Stimulated activated CD8-positive, alpha-beta memory T cell treated with anti-CD3 and anti-CD28 coated beads, Interleukin-15, amount 100 ng/mL, for 4 hours (primary cell): Measurements from ENCODE around the gene REV3L.

Experiments used
- DNase-seq, 2 donors: peaks; one replicate each; pipeline ENCODE4 v3.0.0-alpha.2; 2020; ENCODE audit warnings: low read depth in 2 of 2

Gene REV3L

DNA sequence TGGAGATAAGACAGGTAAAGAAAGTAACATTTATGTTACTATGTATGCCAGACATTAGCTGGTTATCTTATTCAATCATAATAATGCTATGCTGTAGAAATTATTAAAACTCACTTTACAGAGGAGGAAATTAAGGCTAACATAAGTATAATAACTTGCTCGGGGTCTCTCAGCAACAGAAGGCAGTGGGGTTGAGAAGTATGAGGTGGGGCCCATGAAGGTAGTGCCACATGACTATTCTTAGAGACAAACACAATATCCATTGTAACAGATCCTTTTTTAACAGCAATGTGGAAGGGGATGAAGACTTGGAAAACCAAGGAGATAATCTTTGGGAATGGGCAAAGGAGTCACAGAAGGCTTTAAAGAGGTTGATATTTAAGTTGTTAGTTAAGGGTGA, 11.5 kb downstream of the REV3L start:
- DNase-seq, result no peak

DNA sequence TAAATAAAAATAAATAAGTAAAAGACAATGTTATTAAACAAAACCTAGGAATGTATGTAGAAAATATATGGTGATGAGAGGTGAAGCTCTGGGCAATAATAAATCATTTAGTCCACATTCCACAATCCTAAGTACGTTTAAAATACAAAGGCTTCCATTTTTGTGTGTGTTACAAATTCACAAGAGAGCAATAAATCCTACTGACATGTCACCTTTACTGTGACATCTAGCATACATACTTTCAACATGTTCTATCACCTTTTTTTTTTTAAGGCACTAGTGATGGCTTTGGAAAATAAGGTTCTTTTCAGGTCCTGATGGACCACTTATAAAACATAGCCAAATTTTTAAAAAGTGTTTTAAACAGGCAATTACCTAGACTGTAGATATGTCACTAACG, 12.0 kb downstream of the REV3L start:
- DNase-seq, result no peak

DNA sequence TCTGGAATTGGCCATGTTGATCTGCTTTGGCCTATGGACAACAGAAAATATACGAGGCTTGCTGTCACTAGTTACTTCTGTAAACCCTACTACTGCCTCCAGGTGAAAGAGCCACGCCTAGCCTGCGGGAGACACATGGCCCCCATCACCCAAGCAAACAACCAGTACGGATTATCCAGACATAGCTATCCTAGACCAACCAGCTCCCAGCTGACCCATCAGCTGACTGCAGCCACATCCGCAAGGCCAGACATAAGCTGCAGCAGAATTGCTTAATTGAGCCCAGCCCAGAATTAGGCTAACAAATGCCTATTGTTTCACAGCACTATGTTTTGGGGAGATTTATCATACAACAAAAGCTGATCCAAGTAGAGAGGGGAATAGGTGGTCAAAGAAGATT, 13.5 kb downstream of the REV3L start:
- DNase-seq, result no peak

DNA sequence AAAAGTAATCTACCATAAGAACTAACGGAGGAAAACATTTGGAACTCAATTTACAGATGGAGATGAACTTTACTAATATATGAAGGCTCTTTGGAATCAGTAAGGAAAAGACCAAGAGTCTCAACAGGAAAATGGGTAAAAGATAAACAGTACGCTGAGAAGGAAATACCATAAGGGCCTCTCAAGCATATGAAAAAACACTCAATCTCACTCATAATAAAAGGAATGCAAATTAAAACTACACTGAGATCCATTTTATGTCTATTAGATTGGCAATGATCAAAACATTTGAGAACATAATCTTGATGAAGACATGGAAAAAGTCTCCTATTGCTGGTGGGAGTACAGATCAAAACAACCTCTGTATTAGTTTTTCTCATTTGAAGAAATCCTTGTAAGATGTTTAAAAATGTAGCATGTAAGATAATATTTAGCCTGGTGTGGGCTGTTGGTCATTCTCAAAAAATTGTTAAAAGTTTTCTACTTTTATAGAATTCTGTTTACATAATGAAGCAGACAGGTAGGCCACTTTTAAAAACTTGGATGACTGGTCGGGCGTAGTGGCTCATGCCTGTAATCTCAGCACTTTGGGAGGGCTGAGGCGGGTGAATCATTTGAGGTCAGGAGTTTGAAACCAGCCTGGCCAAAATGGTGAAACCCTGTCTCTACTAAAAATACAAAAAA, 14.5 kb downstream of the REV3L start:
- DNase-seq, result no peak

DNA sequence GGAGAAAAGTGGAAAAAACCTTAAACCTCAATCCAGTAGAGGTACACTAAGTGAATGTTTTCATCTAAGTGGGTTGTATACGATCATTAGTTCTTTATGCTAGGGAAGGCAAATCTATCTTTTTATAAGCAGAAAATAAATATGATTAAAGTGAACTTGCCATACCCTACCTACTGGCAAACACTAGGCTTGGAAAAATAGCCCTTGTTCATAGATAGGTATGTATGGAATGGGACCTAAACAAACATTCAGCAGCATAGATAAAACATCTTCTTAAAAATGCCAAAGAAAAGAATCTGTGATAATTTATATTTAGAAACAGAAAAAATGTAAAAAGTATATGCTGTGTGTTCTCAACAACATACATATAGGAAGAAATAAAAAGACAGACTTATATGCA, 18.8 kb downstream of the REV3L start:
- no peak for DNase-seq

DNA sequence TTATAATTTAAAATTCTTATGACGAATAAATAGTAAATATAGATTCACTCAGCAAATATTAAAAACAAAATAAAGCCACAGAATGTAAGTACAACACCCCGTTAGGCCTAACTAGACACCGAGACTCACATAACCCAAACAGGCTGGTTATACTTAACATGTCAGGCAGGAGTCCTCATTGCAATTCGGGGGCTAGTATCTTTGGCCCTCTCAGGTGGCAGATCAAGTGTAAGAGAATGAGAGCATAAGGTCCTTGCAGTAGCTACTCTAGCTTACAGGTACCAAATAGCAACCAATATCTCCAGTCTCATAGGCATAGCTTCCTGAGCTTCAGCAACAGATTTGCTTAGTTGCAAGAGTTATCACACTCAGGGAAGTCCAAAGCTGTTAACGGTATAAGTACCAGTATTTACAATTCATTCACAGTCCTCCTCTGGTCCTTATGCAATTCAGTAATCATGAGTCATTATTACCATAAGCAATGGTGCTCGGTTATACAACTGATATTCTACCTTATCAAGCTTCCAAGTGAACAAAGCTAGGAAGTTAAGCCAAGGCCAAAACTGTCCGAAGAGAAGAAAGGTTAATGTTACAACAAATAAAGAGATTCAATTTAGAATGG, 20.1 kb downstream of the REV3L start:
- no peak for DNase-seq

DNA sequence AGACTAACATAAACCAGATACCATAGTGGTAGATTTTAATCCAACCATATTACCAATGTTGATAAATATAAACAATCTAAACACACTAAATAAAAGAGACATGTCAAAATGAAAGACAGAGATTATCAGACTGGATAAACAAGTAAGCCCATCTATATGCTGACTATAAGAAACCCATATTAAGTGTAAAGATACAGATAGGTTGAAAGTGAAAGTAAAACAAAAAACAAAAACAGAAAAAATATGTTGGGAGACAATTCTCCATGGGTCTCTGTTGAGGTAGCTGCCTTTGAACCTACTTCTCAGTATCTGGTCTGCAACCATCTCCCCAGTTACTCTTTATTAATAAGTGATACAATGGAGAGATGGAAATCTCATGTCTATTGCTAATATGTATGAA, 21.2 kb downstream of the REV3L start:
- DNase-seq, result no peak

DNA sequence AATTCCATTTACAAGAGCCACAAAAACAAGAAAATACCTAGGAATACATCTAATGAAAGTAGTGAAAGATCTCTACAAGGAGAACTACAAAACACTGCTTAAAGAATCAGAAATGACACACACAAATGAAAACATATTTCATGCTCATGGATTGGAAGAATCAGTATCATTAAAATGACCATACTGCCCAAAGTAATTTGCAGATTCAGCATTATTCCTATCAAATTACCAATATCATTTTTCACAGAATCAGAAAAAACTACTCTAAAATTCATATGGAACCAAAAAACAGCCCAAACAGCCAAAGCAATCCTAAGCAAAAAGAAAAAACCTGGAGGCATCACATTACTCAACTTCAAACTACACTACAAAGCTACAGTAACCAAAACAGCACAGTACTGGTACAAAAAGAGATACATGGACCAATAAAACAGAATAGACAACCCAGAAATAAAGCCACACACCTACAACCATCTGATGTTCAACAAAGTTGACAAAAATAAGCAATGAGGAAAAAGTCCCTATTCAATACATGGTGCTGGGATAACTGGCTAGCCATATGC, 24.3 kb downstream of the REV3L start:
- no peak for DNase-seq

DNA sequence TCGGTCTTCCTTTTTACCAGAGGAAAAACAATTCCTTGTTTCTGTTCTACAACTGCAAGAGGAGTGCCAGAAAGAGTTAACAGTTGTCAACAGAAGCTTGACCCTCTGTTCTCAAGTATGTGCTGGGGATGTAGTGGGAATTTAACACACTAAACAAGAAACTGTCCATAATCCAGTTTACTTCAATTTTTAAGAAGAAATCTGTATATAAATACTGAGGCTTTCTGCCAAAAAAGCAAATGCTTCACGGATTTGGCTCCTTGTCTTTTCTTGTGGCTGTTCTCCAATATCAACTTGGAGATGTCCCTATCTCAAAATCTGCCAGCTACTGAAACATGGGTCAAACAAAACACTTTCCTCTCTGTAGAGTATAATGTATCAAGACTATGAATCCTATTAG, 26.8 kb downstream of the REV3L start:
- no peak for DNase-seq

DNA sequence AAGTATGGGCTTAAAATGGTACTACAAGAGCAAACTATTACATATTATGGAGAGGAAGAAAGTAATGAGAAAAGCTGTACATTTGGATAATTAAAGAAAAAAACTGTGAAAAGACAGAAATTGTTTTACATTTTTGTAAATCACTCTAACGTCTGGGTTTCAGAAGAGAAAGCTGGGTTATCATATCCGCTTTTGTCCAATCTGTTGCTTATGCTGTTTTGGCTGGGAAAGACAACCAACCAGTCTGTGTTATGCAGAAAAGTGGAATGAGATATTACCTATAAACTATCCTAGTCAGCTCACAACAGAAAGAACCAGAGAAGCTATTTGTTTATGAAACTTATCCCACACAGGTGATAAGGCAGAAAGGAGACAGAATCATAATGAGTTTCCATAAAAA, 32.4 kb downstream of the REV3L start:
- DNase-seq, result no peak

DNA sequence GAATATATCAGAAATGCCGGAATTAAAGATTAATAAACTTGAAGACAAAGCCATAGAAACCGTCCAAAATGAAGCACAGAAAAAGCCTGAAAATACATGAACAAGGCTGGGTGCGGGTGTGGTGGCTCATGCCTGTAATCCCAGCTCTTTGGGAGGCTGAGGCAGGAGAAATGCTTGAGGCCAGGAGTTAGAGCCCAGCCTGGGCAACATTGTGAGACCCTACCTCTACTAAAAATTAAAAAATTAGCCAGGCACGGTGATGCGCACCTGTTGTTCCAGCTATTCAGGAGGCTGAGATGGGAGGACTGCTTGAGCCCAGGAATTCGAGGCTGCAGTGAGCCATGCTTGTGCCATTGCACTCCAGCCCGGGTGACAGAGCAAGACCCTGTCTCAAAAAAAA, 32.9 kb downstream of the REV3L start:
- DNase-seq, result no peak

DNA sequence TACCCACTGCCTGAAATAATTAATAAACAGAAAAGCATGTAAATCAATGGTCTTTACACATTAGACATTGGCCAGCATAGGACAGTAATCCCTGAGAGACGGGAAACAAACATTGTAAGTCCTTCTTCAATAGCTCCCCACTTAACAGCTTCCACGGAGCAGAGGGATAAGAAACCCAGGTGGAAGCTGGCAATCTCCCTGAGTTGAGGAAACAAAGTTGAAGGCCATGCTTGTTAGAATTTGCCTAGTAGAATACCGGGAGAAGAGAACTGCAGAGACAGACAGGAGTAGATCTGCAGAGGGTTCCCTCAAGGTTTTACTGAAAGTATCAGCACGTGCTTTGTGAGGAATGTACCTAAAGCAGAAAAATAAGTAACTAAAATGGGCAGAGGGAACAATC, 33.9 kb downstream of the REV3L start:
- no peak for DNase-seq

DNA sequence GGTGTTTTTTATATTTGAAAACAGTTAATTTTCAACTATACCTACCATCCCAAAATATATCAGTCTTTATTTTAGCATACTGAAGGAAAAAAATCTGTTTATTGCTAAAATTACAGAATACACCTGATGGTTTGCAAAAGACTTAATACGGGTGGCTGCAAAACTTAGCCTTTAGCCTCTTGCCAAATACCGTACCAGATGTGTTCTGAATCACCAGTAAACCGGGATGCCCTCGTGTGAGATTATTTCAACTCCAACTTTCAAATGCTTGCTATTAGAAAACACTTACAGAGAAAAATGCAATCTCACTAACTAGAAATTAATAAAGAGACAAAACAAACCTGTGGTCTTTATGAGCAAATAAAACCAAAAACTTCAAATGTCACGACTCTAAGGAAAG, 36.0 kb downstream of the REV3L start:
- DNase-seq, result no peak

DNA sequence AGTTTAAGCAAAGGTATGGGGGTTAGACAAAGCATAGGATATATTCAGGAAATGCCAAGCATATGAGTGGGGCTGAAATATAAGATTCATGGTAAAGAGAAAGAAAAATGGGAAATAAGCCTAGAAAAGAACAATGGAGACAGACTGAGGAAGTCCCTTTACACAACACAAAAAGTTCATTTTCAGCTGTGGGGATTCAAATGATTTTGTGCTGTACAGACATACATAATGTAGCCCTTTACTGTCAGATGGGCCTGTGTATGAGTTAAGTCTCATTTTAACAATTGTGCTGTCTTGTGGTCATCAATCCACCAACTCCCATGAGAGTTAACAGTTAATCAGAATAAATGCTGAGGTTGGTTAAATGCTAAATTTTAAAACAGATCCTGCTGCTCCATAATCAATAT, 37.2 kb downstream of the REV3L start:
- no peak for DNase-seq

DNA sequence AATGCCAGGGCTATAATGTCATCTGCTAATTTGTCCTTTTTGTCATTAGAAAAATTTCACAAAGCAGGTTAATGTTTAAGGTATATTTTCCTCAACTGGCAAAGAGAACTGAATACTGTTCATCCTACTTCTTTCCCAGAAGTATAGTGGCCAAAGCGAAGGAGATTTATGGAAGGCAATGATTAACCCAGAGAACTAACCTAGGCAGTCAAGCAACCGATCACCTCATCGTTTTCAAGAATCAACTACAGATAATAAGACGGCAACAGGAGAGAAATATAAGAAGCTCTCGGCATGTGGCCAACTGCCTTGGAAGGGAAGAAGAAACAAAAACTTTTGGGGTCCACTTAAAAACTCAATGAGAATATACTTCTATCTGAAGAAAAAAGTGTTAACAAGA, 38.2 kb downstream of the REV3L start:
- no peak for DNase-seq

DNA sequence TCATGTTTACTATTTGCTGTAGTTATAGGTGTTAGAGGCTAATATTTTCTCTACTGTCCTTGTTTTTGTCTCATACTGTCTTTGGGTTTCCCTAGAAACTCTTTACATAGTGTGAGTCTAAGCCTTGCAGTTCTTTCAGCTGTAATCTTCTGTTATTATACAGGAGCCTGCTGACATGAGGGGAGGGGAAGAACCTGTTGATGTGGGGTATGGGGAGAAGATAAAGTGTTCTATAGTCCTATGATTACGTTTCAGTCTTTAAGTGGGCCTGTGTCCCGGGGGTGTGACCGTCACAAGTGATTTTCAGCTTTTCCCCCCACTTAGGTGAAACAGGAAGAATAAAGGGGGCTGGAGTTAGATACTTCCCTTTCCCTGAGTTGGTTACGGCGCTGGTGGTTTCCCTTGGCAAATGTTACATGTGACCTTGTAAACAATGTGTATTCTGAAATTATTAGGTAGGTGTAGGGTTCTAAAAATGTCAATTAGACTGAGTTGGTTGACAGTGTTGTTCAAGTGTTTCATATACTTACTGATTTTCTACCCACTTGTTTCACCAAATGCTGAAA, 41.3 kb downstream of the REV3L start:
- DNase-seq, result no peak

DNA sequence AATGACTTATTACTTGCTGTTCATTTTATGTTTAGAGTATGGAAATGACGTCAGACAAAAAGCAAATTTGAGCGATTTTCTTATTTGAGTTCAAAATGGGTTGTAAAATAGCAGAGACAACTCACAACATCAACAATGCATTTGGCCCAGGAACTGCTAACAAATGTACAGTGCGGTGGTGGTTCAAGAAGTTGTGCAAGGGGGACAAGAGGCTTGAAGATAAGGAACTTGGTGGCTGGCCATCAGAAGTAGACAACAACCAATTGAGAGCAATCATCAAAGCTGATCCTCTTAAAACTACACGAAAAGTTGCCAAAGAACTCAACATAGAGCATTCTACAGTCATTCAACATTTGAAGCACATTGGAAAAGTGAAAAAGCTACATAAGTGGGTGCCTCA, 43.8 kb downstream of the REV3L start:
- DNase-seq, result no peak

DNA sequence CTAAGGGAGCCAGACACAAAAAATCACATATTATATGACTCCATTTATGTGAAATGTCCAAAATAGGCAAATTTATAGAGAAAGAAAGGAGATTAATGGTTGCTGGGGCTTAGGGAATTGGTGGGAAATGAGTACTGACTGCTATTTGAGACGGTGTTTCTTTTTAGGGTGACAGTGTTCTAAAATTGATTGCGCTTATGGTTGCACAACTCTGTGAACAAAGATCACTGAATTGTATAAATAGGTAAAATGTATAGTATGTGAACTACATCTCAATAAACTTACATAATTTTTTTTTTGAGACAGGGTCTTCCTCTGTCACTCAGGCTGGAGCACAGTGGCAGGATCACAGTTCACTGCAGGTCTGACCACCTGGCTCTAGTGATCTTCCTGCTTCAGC, 45.4 kb downstream of the REV3L start:
- no peak for DNase-seq

DNA sequence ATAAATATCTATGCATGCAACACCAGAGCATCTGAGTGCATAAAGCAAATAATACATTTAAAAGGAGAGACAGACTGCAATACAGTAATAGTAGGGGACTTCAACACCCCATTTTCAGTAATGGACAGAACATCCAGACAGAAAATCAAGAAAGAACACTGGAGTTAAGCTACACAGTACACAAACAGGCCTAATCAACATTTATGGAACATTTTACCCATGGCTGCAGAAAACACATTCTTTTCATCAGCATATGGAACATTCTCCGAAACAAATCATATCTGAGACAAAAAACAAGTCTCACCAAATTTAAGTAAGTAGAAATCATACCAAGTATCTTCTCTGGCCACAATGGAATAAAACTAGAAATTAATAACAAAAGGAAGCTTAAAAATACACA, 50.5 kb downstream of the REV3L start:
- no peak for DNase-seq

DNA sequence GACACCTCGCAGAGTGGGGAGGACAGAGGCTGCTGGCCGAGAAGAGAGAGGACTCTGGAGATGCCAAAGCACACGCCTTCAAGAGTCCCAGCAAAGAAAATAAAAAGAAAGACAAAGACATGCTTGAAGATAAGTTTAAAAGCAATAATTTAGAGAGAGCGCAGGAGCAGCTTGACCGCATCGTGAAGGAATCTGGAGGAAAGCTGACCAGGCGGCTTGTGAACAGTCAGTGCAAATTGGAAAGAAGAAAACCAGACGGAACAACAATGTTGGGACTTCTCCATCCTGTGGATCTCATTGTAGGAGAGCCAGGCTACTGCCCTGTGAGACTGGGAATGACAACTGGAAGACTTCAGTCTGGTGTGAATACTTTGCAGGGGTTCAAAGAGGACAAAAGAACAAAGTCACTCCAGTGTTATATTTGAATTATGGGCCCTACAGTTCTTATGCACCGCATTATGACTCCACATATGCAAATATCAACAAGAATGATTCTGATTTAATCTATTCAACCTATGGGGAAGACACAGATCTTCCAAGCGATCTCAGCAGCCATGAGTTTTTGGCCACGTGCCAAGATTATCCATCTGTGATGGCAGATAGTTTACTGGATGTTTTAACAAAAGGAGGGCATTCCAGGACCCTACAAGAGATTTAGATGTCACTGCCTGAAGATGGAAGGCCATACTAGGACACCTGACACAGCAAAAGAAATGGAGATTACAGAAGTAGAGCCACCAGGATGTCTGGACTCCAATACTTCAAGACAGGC, 52.2 kb downstream of the REV3L start:
- no peak for DNase-seq

DNA sequence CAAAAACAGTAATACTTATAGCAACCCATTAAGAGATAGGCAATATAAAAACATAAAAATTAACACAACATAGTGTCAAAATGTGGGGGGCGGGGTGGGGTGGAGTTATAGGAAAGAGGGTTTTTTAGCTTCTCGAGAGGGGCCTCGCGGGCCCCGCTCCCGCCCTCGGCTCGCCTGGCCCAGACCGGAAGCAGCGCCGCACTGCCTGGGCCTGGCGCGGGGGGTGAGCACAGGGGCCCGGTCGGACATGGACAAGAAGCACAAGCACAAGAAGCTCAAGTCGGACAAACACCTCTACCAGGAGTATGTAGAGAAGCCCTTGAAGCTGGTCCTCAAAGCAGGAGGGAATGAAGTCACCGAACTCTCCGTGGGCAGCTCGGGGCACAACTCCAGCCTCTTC, 53.4 kb downstream of the REV3L start:
- no peak for DNase-seq

DNA sequence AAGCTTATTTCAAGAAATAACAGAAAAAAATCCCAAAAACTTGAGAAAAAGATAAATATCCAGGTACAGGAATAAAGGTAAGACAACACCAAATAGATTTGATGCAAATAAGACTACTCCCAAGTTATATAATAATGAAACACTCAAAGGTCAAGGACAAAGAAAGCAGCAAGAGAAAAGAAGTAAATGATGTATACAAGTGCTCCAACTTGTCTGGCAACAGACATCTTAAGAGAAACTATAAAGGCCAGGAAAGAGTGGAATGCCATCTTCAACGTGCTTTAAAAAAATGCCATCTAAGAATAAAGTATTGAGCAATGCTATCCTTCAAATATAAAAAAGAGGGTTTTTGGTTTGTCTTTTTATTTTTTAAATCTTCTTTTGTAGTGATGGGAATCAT, 54.2 kb downstream of the REV3L start:
- no peak for DNase-seq
